SK-N-SH treated with all-trans-retinoic acid at 6 μM for 48 hours (cell line): ENCODE results near the gene INCENP.

ENCODE experiments used
- CREB5 ChIP-seq: fragments of 250-450 bp; sonication (Bioruptor Pico); IDR thresholded peaks from 2 replicates; pipeline ENCODE4 v1.5.1; 2020; ENCODE audit warnings: low read depth, mild to moderate bottlenecking, moderate library complexity
- ESRRG ChIP-seq: fragments of 250-450 bp; sonication (Bioruptor Pico); IDR thresholded peaks from 2 replicates; pipeline ENCODE4 v1.6.1; 2021; ENCODE audit warnings: mild to moderate bottlenecking
- GLIS3 ChIP-seq: fragments of 250-450 bp; sonication (Bioruptor Pico); IDR thresholded peaks from 2 replicates; pipeline ENCODE4 v1.5.0; 2020; ENCODE audit warnings: mild to moderate bottlenecking, moderate library complexity
- ISL1 ChIP-seq: fragments of 250-450 bp; sonication (Bioruptor Pico); IDR thresholded peaks from 2 replicates; pipeline ENCODE4 v2.1.2; 2022; ENCODE audit warnings: mild to moderate bottlenecking, moderate library complexity
- RARB ChIP-seq: fragments of 250-450 bp; sonication (Bioruptor Pico); IDR thresholded peaks from 2 replicates; pipeline ENCODE4 v1.8.0; 2021; ENCODE audit warnings: mild to moderate bottlenecking, moderate library complexity
- ZFP3 ChIP-seq: fragments of 250-450 bp; sonication (Bioruptor Pico); IDR thresholded peaks from 2 replicates; pipeline ENCODE4 v1.5.0; 2020; ENCODE audit warnings: mild to moderate bottlenecking, moderate library complexity
- ZNF8 ChIP-seq: fragments of 450-650 bp; formaldehyde crosslinking; IDR thresholded peaks from 2 replicates; pipeline ENCODE4 v1.5.0; 2020; ENCODE audit warnings: mild to moderate bottlenecking, moderate library complexity

DNA sequence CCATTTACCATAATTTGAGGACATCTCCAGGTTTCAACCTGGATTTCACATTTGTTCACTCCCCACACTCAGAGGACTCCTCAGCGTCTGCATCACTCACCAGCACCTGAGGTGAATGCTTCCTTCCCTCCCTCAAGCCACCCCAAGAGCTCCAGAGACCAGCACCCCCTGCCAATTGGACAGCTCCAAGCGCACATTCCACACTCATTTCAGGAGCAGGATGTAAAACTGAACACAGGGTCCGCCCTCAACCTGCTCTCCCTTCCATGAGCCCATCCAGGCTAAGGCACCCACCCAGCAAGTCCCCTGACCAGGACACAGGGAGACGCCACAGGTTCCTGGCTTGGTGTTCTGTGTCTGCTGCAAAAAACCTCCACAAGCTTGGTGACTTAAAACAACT is 70.1 kb downstream of the INCENP start:
- TF ChIP-seq ZFP3 (CRISPR knock-in tag) (no peak), ZNF8 (CRISPR knock-in tag) (no peak), GLIS3 (CRISPR knock-in tag) (no peak), RARB (CRISPR knock-in tag) (no peak), ESRRG (CRISPR knock-in tag) (no peak), CREB5 (CRISPR knock-in tag) (no peak), ISL1 (CRISPR knock-in tag) (no peak)
